Measurements from ENCODE around the gene RABGAP1L. TPM values are rescaled to one million over a fixed set of nuclear protein-coding genes. Genes with fewer than 3 reads are reported as not detected.

RABGAP1L gene
- polyA plus RNA-seq, 4 donors: 20.6 to 53.9 (median 25.1) TPM

DNA sequence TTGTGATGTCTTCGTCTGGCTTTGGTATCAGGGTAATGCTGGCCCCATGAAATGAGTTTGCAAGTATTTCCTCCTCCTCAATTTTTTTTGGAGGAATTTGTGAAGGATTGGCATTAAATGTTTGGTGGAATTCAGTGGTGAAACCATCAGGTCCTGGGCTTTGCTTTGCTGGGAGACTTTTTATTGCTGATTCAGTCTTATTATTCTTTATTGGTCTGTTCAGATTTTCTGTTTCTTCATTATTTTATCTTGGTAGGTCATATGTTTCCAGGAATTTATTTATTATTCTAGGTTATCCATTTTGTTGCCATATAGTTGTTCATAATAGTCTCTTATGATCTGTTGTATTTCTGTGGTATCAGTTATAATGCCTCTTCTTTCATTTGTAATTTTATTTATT, 126.7 kb downstream of the RABGAP1L start:
- peaks cover 7 to 28% (median 21%) of the 10 kb centered on the region in 3 donors for H3K36me3 ChIP-seq (ENCODE audit: control insufficient read depth in 3 of 3, insufficient read depth in 2 of 3, low read depth in 1 of 3, low read length in 3 of 3)
- H3K9me3 ChIP-seq (ENCODE audit: control insufficient read depth in 2 of 2, insufficient read depth in 1 of 2, low read depth in 1 of 2, low read length in 1 of 2): peaks cover 0 to 21% of the 10 kb centered on the region in 2 donors
- DNase-seq (no peak), FAIRE-seq (no peak)
- H3K27ac ChIP-seq (ENCODE audit: low read depth in 1 of 3, low read length in 2 of 3): no peak overlapping the region
- 92 to 100% (median 100%) methylated on average over 1 of the region's 1 CpG for WGBS, 3 donors
- H3K4me1 ChIP-seq (ENCODE audit: control insufficient read depth in 3 of 3, insufficient read depth in 2 of 3, low read depth in 1 of 3, low read length in 2 of 3): no peaks in the 10 kb centered on the region
- H3K27me3 ChIP-seq (ENCODE audit: control insufficient read depth in 3 of 3, insufficient read depth in 3 of 3, low read length in 3 of 3): no peaks in the 10 kb centered on the region
- H3K4me3 ChIP-seq (ENCODE audit: low read depth in 1 of 3, low read length in 3 of 3): no peak overlapping the region

DNA sequence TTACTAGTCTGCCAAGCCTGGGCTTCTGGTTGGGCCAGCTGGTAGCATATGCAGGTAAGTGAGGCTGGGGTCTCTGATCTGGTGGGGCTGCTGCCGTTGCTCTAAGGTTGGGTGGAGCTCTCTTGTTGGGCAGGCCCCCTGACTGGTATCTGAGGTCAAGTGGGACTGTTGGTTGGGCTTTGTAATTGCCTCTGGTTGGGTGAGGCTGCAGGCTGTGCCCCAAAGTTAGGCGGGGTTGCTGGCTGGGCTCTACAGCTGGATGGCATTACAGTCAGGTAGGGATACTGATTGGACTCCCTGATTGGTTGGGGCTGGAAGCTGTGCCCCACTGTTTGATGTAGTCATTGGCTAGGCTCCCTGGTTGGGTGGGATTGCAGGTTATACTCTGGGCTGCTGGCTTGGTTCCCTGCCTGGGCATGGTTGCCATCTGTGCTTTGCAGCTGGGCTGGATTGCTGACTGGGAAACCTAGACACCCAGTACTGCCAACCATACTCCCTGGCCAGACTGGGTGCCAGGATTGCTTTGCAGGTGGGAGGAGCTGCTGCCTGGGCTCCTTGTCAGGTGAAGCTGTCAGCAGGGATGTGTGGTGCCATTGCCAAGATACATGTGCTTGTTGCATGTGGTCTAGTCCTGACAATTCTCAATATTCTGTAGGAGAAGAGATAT, 130.5 kb downstream of the RABGAP1L start:
- peaks cover 3 to 22% (median 17%) of the 10 kb centered on the region in 3 donors for H3K36me3 ChIP-seq (ENCODE audit: control insufficient read depth in 3 of 3, insufficient read depth in 2 of 3, low read depth in 1 of 3, low read length in 3 of 3)
- DNase-seq (no peak), FAIRE-seq (no peak)
- H3K9me3 ChIP-seq (ENCODE audit: control insufficient read depth in 2 of 2, insufficient read depth in 1 of 2, low read depth in 1 of 2, low read length in 1 of 2): peaks cover 0 to 23% of the 10 kb centered on the region in 2 donors
- no peak overlapping the region for H3K27ac ChIP-seq (ENCODE audit: low read depth in 1 of 3, low read length in 2 of 3)
- H3K4me3 ChIP-seq (ENCODE audit: low read depth in 1 of 3, low read length in 3 of 3): no peak overlapping the region
- H3K4me1 ChIP-seq (ENCODE audit: control insufficient read depth in 3 of 3, insufficient read depth in 2 of 3, low read depth in 1 of 3, low read length in 2 of 3): no peaks in the 10 kb centered on the region
- no peaks in the 10 kb centered on the region for H3K27me3 ChIP-seq (ENCODE audit: control insufficient read depth in 3 of 3, insufficient read depth in 3 of 3, low read length in 3 of 3)
- WGBS, 3 donors: 73 to 84% (median 74%) methylated on average over 2 of the region's 2 CpGs

DNA sequence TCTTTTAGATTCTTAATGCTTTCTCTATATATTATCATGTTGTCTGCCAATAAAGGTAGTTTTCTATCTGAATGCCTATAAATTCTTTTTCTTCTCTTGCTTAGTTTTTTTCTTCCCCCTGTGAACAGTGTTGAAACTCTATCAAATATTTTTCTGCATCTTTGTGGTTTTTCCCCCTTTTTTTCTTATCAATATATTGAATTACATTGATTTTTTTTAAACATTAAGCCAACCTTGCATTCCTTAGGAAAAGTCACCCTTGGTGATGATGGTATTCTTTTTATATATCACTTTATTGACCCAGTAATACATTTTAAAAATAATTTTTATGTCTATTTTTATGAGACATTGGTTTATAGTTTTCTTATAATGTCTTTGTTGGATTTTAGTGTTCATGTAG, 131.7 kb downstream of the RABGAP1L start:
- no peaks in the 10 kb centered on the region for H3K27me3 ChIP-seq (ENCODE audit: control insufficient read depth in 3 of 3, insufficient read depth in 3 of 3, low read length in 3 of 3)

DNA sequence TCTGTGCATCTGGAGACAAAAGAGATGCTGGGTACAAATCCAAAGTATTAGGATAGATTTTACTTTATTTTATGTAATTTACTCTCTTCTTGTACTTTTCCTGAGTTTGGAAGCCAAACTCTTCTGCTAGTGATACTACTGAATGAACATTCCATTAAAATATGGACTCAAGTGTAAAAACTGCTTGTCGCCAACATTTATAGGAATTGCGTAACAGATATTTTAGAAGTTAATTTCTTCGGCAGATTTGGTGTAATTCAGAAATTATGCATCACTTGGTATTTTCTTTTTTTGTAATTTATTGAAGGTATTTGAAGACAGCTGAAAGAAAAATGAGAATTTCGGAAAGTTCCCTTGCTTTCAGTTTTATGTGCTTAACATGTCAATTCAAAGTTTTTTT, 137.0 kb downstream of the RABGAP1L start:
- H3K27me3 ChIP-seq (ENCODE audit: control insufficient read depth in 3 of 3, insufficient read depth in 3 of 3, low read length in 3 of 3): no peaks in the 10 kb centered on the region
- H3K9me3 ChIP-seq (ENCODE audit: control insufficient read depth in 2 of 2, insufficient read depth in 1 of 2, low read depth in 1 of 2, low read length in 1 of 2): peaks cover 0 to 15% of the 10 kb centered on the region in 2 donors
- H3K4me1 ChIP-seq (ENCODE audit: control insufficient read depth in 3 of 3, insufficient read depth in 2 of 3, low read depth in 1 of 3, low read length in 2 of 3): no peaks in the 10 kb centered on the region
- FAIRE-seq (no peak), DNase-seq (no peak)
- H3K27ac ChIP-seq (ENCODE audit: low read depth in 1 of 3, low read length in 2 of 3): no peak overlapping the region
- 96 to 98% (median 97%) methylated on average over 4 of the region's 4 CpGs for WGBS, 3 donors
- H3K4me3 ChIP-seq (ENCODE audit: low read depth in 1 of 3, low read length in 3 of 3): no peak overlapping the region
- H3K36me3 ChIP-seq (ENCODE audit: control insufficient read depth in 3 of 3, insufficient read depth in 2 of 3, low read depth in 1 of 3, low read length in 3 of 3): peaks cover 0 to 25% (median 6%) of the 10 kb centered on the region in 3 donors

More for the DNA sequence above, 131.7 kb downstream of the RABGAP1L start:
- peaks cover 3 to 24% (median 14%) of the 10 kb centered on the region in 3 donors for H3K36me3 ChIP-seq (ENCODE audit: control insufficient read depth in 3 of 3, insufficient read depth in 2 of 3, low read depth in 1 of 3, low read length in 3 of 3)
- no peak for FAIRE-seq
- peaks cover 0 to 23% of the 10 kb centered on the region in 2 donors for H3K9me3 ChIP-seq (ENCODE audit: control insufficient read depth in 2 of 2, insufficient read depth in 1 of 2, low read depth in 1 of 2, low read length in 1 of 2)
- H3K4me1 ChIP-seq (ENCODE audit: control insufficient read depth in 3 of 3, insufficient read depth in 2 of 3, low read depth in 1 of 3, low read length in 2 of 3): no peaks in the 10 kb centered on the region
- DNase-seq: no peak
- no peak overlapping the region for H3K27ac ChIP-seq (ENCODE audit: low read depth in 1 of 3, low read length in 2 of 3)
- H3K4me3 ChIP-seq (ENCODE audit: low read depth in 1 of 3, low read length in 3 of 3): no peak overlapping the region

DNA sequence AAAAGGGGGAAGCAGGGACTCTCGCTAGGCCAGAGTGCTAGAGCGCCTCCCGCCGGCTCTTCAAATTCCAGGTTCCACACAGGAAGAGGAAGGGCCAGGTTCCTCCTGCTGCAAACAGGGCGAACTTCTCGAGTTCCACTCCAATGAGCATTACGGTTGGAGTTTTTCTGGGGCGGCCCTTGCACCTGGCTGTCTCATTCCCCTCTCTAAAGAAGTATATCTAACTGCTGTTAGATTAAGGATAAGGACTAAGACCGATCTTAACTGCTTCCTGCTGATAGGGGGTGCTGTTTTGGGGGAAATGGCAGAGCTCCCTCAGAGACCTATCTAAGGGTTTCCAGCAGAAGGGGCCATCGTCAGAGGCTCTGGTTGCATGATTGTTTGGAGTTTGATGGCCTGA, 138.0 kb downstream of the RABGAP1L start:
- peaks cover 0 to 25% (median 6%) of the 10 kb centered on the region in 3 donors for H3K36me3 ChIP-seq (ENCODE audit: control insufficient read depth in 3 of 3, insufficient read depth in 2 of 3, low read depth in 1 of 3, low read length in 3 of 3)
- no peaks in the 10 kb centered on the region for H3K27me3 ChIP-seq (ENCODE audit: control insufficient read depth in 3 of 3, insufficient read depth in 3 of 3, low read length in 3 of 3)
- H3K27ac ChIP-seq (ENCODE audit: low read depth in 1 of 3, low read length in 2 of 3): no peak overlapping the region
- FAIRE-seq (no peak), DNase-seq (no peak)
- H3K4me3 ChIP-seq (ENCODE audit: low read depth in 1 of 3, low read length in 3 of 3): no peak overlapping the region
- H3K4me1 ChIP-seq (ENCODE audit: control insufficient read depth in 3 of 3, insufficient read depth in 2 of 3, low read depth in 1 of 3, low read length in 2 of 3): no peaks in the 10 kb centered on the region
- 89 to 93% (median 91%) methylated on average over 10 of the region's 10 CpGs for WGBS, 3 donors
- peaks cover 0 to 18% of the 10 kb centered on the region in 2 donors for H3K9me3 ChIP-seq (ENCODE audit: control insufficient read depth in 2 of 2, insufficient read depth in 1 of 2, low read depth in 1 of 2, low read length in 1 of 2)

DNA sequence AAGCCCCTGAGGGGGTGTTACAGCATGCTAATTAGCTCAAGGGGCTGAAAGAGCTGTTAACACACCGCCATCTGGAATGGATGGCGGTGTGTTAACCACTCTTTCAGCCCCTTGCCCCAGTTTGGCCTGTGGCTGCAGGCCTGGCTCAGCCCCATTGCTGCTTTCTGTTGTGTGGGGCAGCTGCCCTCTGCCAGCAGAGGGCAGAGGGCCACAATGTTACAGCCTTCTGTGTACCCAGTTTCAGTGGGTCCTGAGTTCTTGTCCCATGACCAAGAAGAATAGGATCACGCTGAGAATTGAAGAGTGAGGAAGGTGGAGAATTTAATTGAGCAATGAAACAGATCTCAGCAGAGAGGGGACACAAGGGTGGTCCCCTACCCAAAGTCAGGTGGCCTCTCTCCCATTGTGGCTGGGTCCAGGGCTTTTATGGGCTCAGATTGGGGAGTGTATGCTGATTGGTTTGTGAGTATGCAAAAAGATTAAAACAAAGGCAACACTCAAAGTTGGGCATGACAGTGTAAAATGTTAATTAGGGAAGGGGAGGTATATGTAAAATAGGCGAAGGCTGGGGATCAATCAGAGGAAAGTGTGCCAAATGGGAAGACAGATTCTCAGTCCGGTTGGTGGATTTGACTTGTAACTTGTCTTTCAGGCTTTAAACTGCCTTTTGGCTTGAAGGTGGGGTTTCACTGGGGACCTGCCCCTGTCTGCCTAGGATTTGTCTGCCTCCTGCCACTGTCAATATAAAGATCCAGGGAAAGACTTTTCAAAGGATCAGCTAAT, 142.2 kb downstream of the RABGAP1L start:
- DNase-seq (peak in 1 of 2 donors; percentile 7), FAIRE-seq (no peak)
- Histone ChIP-seq H3K9me3 (ENCODE audit: control insufficient read depth in 2 of 2, insufficient read depth in 1 of 2, low read depth in 1 of 2, low read length in 1 of 2) (peaks cover 0 to 18% of the 10 kb centered on the region in 2 donors), H3K36me3 (ENCODE audit: control insufficient read depth in 3 of 3, insufficient read depth in 2 of 3, low read depth in 1 of 3, low read length in 3 of 3) (peaks cover 0 to 25% (median 9%) of the 10 kb centered on the region in 3 donors), H3K4me3 (ENCODE audit: low read depth in 1 of 3, low read length in 3 of 3) (no peak overlapping the region), H3K27ac (ENCODE audit: low read depth in 1 of 3, low read length in 2 of 3) (no peak overlapping the region), H3K27me3 (ENCODE audit: control insufficient read depth in 3 of 3, insufficient read depth in 3 of 3, low read length in 3 of 3) (no peaks in the 10 kb centered on the region), H3K4me1 (ENCODE audit: control insufficient read depth in 3 of 3, insufficient read depth in 2 of 3, low read depth in 1 of 3, low read length in 2 of 3) (no peaks in the 10 kb centered on the region)
- WGBS, 3 donors: 87 to 98% (median 95%) methylated on average over 5 of the region's 5 CpGs

DNA sequence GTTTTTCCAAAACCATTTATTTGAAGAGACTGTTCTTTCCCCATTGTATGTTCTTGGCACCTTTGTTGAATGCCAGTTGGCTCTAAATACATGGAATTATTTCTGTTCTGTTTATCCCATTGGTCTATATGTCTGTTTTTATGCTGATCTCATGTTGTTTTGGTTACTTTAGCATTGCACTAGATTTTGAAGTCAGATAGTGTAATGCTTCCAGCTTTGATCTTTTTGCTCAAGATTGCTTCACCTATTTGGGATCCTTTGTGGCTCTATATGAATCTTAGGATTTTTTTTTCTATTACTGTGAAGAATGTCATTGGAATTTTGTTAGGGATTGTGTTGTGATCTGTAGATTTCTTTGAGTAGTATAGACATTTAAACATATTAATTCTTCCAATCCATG, 149.3 kb downstream of the RABGAP1L start:
- Histone ChIP-seq H3K27ac (ENCODE audit: low read depth in 1 of 3, low read length in 2 of 3) (no peak overlapping the region), H3K9me3 (ENCODE audit: control insufficient read depth in 2 of 2, insufficient read depth in 1 of 2, low read depth in 1 of 2, low read length in 1 of 2) (peaks cover 0 to 7% of the 10 kb centered on the region in 2 donors), H3K36me3 (ENCODE audit: control insufficient read depth in 3 of 3, insufficient read depth in 2 of 3, low read depth in 1 of 3, low read length in 3 of 3) (peaks cover 3% of the 10 kb centered on the region in 3 donors), H3K4me1 (ENCODE audit: control insufficient read depth in 3 of 3, insufficient read depth in 2 of 3, low read depth in 1 of 3, low read length in 2 of 3) (no peaks in the 10 kb centered on the region), H3K4me3 (ENCODE audit: low read depth in 1 of 3, low read length in 3 of 3) (no peak overlapping the region), H3K27me3 (ENCODE audit: control insufficient read depth in 3 of 3, insufficient read depth in 3 of 3, low read length in 3 of 3) (no peaks in the 10 kb centered on the region)
- DNase-seq: no peak
- no peak for FAIRE-seq

DNA sequence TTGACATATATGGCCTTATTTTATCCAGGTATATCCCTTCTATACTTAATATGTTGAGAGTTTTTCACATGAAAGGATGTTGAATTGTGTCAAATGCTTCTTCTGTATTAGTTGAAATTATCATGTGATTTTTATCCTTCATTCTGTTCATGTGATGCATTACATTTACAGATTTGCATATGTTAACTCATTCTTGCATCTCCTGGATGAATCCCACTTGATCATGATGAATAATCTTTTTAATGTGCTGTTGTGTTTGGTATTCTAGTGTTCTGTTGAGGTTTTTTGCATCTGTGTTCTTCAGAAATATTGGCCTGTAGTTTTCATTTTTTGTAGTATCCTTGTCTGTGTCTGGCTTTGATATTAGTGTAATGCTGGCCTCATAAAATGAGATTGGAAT, 150.2 kb downstream of the RABGAP1L start:
- Histone ChIP-seq H3K9me3 (ENCODE audit: control insufficient read depth in 2 of 2, insufficient read depth in 1 of 2, low read depth in 1 of 2, low read length in 1 of 2) (peaks cover 0 to 7% of the 10 kb centered on the region in 2 donors), H3K36me3 (ENCODE audit: control insufficient read depth in 3 of 3, insufficient read depth in 2 of 3, low read depth in 1 of 3, low read length in 3 of 3) (peaks cover 3 to 5% (median 3%) of the 10 kb centered on the region in 3 donors), H3K4me3 (ENCODE audit: low read depth in 1 of 3, low read length in 3 of 3) (no peak overlapping the region), H3K4me1 (ENCODE audit: control insufficient read depth in 3 of 3, insufficient read depth in 2 of 3, low read depth in 1 of 3, low read length in 2 of 3) (no peaks in the 10 kb centered on the region), H3K27me3 (ENCODE audit: control insufficient read depth in 3 of 3, insufficient read depth in 3 of 3, low read length in 3 of 3) (no peaks in the 10 kb centered on the region), H3K27ac (ENCODE audit: low read depth in 1 of 3, low read length in 2 of 3) (no peak overlapping the region)
- DNase-seq (no peak), FAIRE-seq (no peak)
